ENCODE results near the gene ACOXL. TPM values are rescaled to one million over a fixed set of nuclear protein-coding genes. Genes with fewer than 3 reads are reported as not detected.

The ACOXL gene
- total and polyA plus RNA-seq, 2 donors (not counting 3 experiments of a cell fraction or from before 2014, with no cell fraction given) = not detected

DNA sequence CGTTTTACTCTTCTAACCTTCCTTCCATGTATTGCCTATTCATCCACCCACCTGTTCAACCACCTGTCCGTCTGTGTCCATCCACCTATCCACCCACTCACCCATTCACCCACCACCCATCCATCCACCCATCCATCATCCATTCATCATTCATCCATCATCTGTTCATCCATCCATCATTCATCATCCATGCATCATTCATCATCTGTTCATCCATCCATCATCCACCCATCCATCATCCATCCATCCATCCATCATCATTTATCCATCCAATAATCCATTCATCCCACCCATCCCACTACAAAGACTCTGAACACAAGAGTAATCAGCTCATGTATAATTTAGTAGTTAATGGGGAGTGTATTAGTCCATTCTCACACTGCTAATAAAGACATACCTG lies 78.0 kb downstream of the ACOXL start:
- Histone ChIP-seq H3K4me2 (ENCODE audit: insufficient read depth, low read length) (no peak overlapping the region), H2AFZ (ENCODE audit: low read depth, low read length) (no peak overlapping the region), H3K9me1 (replicated peaks; ENCODE audit: control insufficient read depth, extremely low read depth, insufficient read depth, low read length) (no peaks in the 10 kb centered on the region), H3K27ac (ENCODE audit: insufficient read depth, low read depth, low read length) (no peak overlapping the region), H3K9ac (replicated peaks; ENCODE audit: extremely low read depth, insufficient read depth, low read length) (no peak overlapping the region), H3K4me3 (replicated peaks in 1 of 3; ENCODE audit: insufficient read depth in 1 of 3, low read depth in 1 of 3, low read length in 3 of 3) (no peak overlapping the region), H3K4me1 (ENCODE audit: control insufficient read depth, extremely low read depth, insufficient read depth, low read length) (no peaks in the 10 kb centered on the region), H3K36me3 (ENCODE audit: control insufficient read depth in 2 of 2, extremely low read depth in 1 of 2, insufficient read depth in 2 of 2, low read length in 2 of 2) (no peaks in the 10 kb centered on the region), H3K79me2 (ENCODE audit: control insufficient read depth, insufficient read depth, low read length) (no peaks in the 10 kb centered on the region), H3K27me3 (ENCODE audit: control insufficient read depth in 2 of 2, insufficient read depth in 2 of 2, low read length in 2 of 2) (peaks cover 6 to 10% of the 10 kb centered on the region in 2 experiments), H3K9me3 (replicated peaks; ENCODE audit: control insufficient read depth, insufficient read depth, low read length) (no peaks in the 10 kb centered on the region), H4K20me1 (replicated peaks; ENCODE audit: control insufficient read depth, extremely low read depth, insufficient read depth, low read length) (no peaks in the 10 kb centered on the region)
- POLR2A ChIA-PET = no interaction called here
- intact Hi-C loops (cut with micrococcal nuclease) = loop anchor here (2.0 to 5.0 kb wide), 2 partner anchors 307 to 892 kb away; no protein-coding TSS in a partner anchor
- no TSS peak for BruUV-seq (replicated peaks)
- CTCF ChIA-PET = no interaction called here
- no peak for FAIRE-seq
- no peak for TF ChIP-seq POLR2A (IDR thresholded peaks at IDR 0.05; ENCODE audit: low read depth, low read length)
- no peak for TF ChIP-seq GATA2 (IDR thresholded peaks at IDR 0.05; ENCODE audit: insufficient read depth, insufficient read length, low read depth, low read length)
- no peak for TF ChIP-seq JUN (IDR thresholded peaks at IDR 0.05; ENCODE audit: borderline replicate concordance, insufficient read depth, insufficient read length, low read depth)
- TF ChIP-seq POLR2AphosphoS5 (IDR thresholded peaks at IDR 0.05; ENCODE audit: insufficient read depth, low read depth, low read length) = no peak
- no peak for TF ChIP-seq MYC (IDR thresholded peaks at IDR 0.05; ENCODE audit: low read depth, low read length)
- TF ChIP-seq, protein P1, sequence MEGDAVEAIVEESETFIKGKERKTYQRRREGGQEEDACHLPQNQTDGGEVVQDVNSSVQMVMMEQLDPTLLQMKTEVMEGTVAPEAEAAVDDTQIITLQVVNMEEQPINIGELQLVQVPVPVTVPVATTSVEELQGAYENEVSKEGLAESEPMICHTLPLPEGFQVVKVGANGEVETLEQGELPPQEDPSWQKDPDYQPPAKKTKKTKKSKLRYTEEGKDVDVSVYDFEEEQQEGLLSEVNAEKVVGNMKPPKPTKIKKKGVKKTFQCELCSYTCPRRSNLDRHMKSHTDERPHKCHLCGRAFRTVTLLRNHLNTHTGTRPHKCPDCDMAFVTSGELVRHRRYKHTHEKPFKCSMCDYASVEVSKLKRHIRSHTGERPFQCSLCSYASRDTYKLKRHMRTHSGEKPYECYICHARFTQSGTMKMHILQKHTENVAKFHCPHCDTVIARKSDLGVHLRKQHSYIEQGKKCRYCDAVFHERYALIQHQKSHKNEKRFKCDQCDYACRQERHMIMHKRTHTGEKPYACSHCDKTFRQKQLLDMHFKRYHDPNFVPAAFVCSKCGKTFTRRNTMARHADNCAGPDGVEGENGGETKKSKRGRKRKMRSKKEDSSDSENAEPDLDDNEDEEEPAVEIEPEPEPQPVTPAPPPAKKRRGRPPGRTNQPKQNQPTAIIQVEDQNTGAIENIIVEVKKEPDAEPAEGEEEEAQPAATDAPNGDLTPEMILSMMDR (IDR thresholded peaks at IDR 0.05; ENCODE audit: extremely low read depth in 1 of 2, insufficient read depth in 1 of 2, low read depth in 1 of 2, low read length in 2 of 2) = no peak
- no peak for TF ChIP-seq FOS (IDR thresholded peaks at IDR 0.05; ENCODE audit: borderline replicate concordance, insufficient read depth, low read length)
- TF ChIP-seq EZH2 (IDR thresholded peaks at IDR 0.05; ENCODE audit: borderline replicate concordance, low read depth, low read length, severe bottlenecking) = no peak
- TF ChIP-seq, protein P2, sequence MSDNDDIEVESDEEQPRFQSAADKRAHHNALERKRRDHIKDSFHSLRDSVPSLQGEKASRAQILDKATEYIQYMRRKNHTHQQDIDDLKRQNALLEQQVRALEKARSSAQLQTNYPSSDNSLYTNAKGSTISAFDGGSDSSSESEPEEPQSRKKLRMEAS (IDR thresholded peaks at IDR 0.05; ENCODE audit: insufficient read depth, insufficient read length) = no peak
- dilution Hi-C loops (cut with MboI; ENCODE audit: extremely low pct_ligation_motif_present, low sequenced_read_pairs) = no loop called here
- no peak for DNase-seq (ENCODE audit: low read depth, low spot score)
